A549 (cell line): ENCODE data around the gene SSC5D. TPM values are rescaled to one million over a fixed set of nuclear protein-coding genes. Genes with fewer than 3 reads are reported as not detected.
A peak's percentile ranks its signal among the peaks of the same experiment; 100 is the strongest.

Experiments used
- ATAC-seq, 2 experiments: fragments of 200-7000 bp in 1 of 2; fragments of >200 bp in 1 of 2; cut with Nextera tagmentation in 1 of 2; cut with Tn5 transposase in 1 of 2; 3 replicates each; pipeline versions ENCODE4 v1.8.0 to v1.9.1; 2018 to 2020; ENCODE audit warnings: mild to moderate bottlenecking in 1 of 2, moderate library complexity in 1 of 2
- CTCF ChIA-PET: fragments of 300-600 bp; sonication (Branson Sonifier 250); formaldehyde crosslinking; extraction: SDS; loops from one replicate; lab custom pipeline; 2021; ENCODE audit warnings: antibody characterized with exemption, inconsistent platforms; lab: Yijun Ruan, JAX
- POLR2A ChIA-PET: fragments of 350-600 bp; formaldehyde crosslinking; extraction: SDS; loops from one replicate; lab custom pipeline; 2021; ENCODE audit warnings: antibody characterized with exemption, inconsistent platforms; lab: Yijun Ruan, JAX
- DNase-seq, 2 experiments: peaks; one replicate each; pipeline versions ENCODE4 v3.0.0 to v3.0.0-alpha.2; 2011 to 2016; ENCODE audit warnings: low read depth in 1 of 2, low spot score in 1 of 2
- FAIRE-seq: peaks from 2 replicates; lab custom pipeline; 2011; peaks lifted over from hg19 to GRCh38; lab: Jason Lieb, UNC
- H3K27ac ChIP-seq, 2 experiments: fragments of >200 bp; sonication (Bioruptor Twin); formaldehyde crosslinking; 3 replicates each; pipeline ENCODE4 v1.5.1; 2016 to 2017
- H3K4me1 ChIP-seq: fragments of >200 bp; sonication (Bioruptor Twin); formaldehyde crosslinking; 3 replicates; pipeline ENCODE4 v1.6.1; 2016
- H3K4me2 ChIP-seq: fragments of >200 bp; sonication (Bioruptor Twin); formaldehyde crosslinking; 3 replicates; pipeline ENCODE4 v1.6.1; 2016
- H3K4me3 ChIP-seq: fragments of >200 bp; sonication (Bioruptor Twin); formaldehyde crosslinking; 3 replicates; pipeline ENCODE4 v1.5.1; 2016
- H3K9me3 ChIP-seq: fragments of >200 bp; sonication (Bioruptor Twin); formaldehyde crosslinking; 3 replicates; pipeline ENCODE4 v1.6.1; 2016
- BHLHE40 ChIP-seq: IDR thresholded peaks from 2 replicates; pipeline ENCODE4 v1.6.1; 2012; ENCODE audit warnings: low read depth, low read length, inconsistent platforms
- CBX2 ChIP-seq: fragments of 200-600 bp; sonication (generic); IDR thresholded peaks from 2 replicates; pipeline ENCODE4 v1.6.1; 2016; ENCODE audit warnings: low read depth, mild to moderate bottlenecking, borderline replicate concordance
- CBX8 ChIP-seq: fragments of 200-600 bp; sonication (generic); IDR thresholded peaks from 2 replicates; pipeline ENCODE4 v1.6.1; 2016
- CHD2 ChIP-seq: fragments of 150-350 bp; IDR thresholded peaks from 2 replicates; pipeline ENCODE4 v1.6.1; 2014; ENCODE audit warnings: low read length; ENCODE audit not compliant: partially characterized antibody
- CTCF ChIP-seq: fragments of >200 bp; sonication (Bioruptor Twin); formaldehyde crosslinking; IDR thresholded peaks from 3 replicates; pipeline ENCODE4 v1.5.1; 2016
- EHF ChIP-seq: fragments of 250-450 bp; sonication (Bioruptor Pico); IDR thresholded peaks from 2 replicates; pipeline ENCODE4 v1.5.0; 2020; ENCODE audit warnings: mild to moderate bottlenecking
- ESRRA ChIP-seq: fragments of 150-350 bp; IDR thresholded peaks from 2 replicates; pipeline ENCODE4 v1.6.1; 2014; ENCODE audit warnings: mild to moderate bottlenecking, low read length, borderline replicate concordance
- FOSL2 ChIP-seq, 2 experiments: fragments of 450-650 bp in 1 of 2; fragments of >200 bp in 1 of 2; sonication (Bioruptor Twin) in 1 of 2; formaldehyde crosslinking; IDR thresholded peaks; 2 replicates each; pipeline versions ENCODE4 v1.5.0 to v1.6.1; 2016 to 2020; ENCODE audit warnings: mild to moderate bottlenecking in 1 of 2, moderate library complexity in 1 of 2
- HEYL ChIP-seq: fragments of 250-450 bp; sonication (Bioruptor Pico); IDR thresholded peaks from 2 replicates; pipeline ENCODE4 v1.8.0; 2021; ENCODE audit warnings: mild to moderate bottlenecking, moderate library complexity
- HOXA7 ChIP-seq: fragments of 250-450 bp; sonication (Bioruptor Pico); IDR thresholded peaks from 2 replicates; pipeline ENCODE4 v1.5.0; 2020; ENCODE audit warnings: mild to moderate bottlenecking, moderate library complexity
- HOXB5 ChIP-seq: fragments of 250-450 bp; sonication (Bioruptor Pico); IDR thresholded peaks from 2 replicates; pipeline ENCODE4 v1.5.0; 2020; ENCODE audit warnings: mild to moderate bottlenecking, moderate library complexity
- JUN ChIP-seq, 2 experiments: fragments of >200 bp; sonication (Bioruptor Twin); formaldehyde crosslinking; IDR thresholded peaks; 2 replicates in 1 of 2; 3 replicates in 1 of 2; pipeline ENCODE4 v1.6.1; 2016 to 2017
- NPAS2 ChIP-seq: fragments of 250-450 bp; sonication (Bioruptor Pico); IDR thresholded peaks from 2 replicates; pipeline ENCODE4 v1.8.0; 2022; ENCODE audit warnings: mild to moderate bottlenecking, moderate library complexity, borderline replicate concordance
- REST ChIP-seq: fragments of 200-600 bp; sonication (generic); IDR thresholded peaks from 2 replicates; pipeline ENCODE4 v1.6.1; 2016; ENCODE audit warnings: antibody characterized with exemption, mild to moderate bottlenecking, moderate library complexity
- TFCP2L1 ChIP-seq: fragments of 250-450 bp; sonication (Bioruptor Pico); IDR thresholded peaks from 2 replicates; pipeline ENCODE4 v1.5.0; 2021; ENCODE audit warnings: mild to moderate bottlenecking
- WGBS: methylation state at CpG from one replicate; pipeline ENCODE4 v1.1.6; 2017; ENCODE audit errors: missing lambda C conversion rate; 5-methylcytosine and 5-hydroxymethylcytosine counted together
- polyA plus RNA-seq, 4 experiments: library from polyadenylated mRNA; depleted of rRNA in 3 of 4; stranded (reverse); fragments of >200 nt; fragmentation: RNase III in 1 of 4; extraction: RNeasy Plus Mini Kit Qiagen cat#74134 plus additional on column Dnase treatment in 1 of 4; gene quantifications; 2 replicates in 3 of 4; 3 replicates in 1 of 4; pipeline ENCODE4 v1.2.3, GENCODE V29; 2011 to 2017

SSC5D gene
- polyA plus RNA-seq, 2 of the 4 experiments (the other 2 are of a cell fraction) = 0.22 to 1.5 TPM

GRCh38 chr19:55484593-55485438 lies 3.4 kb upstream of the SSC5D start, which contains the start of gene NAT14 (continued):
- TF ChIP-seq CBX2 = no peak
- TF ChIP-seq HEYL (CRISPR knock-in tag) = no peak
- no peak for TF ChIP-seq ESRRA
- TF ChIP-seq FOSL2 (IDR thresholded peaks at IDR 0.05) = no peak
- TF ChIP-seq FOSL2 (CRISPR knock-in tag; IDR thresholded peaks at IDR 0.05) = peak; percentile 38; the same call in 1 of the 2 replicates
- TF ChIP-seq BHLHE40 = no peak

GRCh38 chr19:55485439-55486011 lies 2.7 kb upstream of the SSC5D start:
- CTCF ChIA-PET = interaction anchor here (0.8 to 17.3 kb wide), 11 partner anchors 10 to 397 kb away, joined by 3 to 219 read pairs (median 6); partner anchors contain the start of genes ZNF628 and ZNF865
- FAIRE-seq = no peak

GRCh38 chr19:55486043-55486970 lies 1.9 kb upstream of the SSC5D start:
- H3K4me1 ChIP-seq = peaks cover 53% of the 10 kb centered on the region
- H3K9me3 ChIP-seq = no peaks in the 10 kb centered on the region
- peak overlapping the region; percentile 75 for H3K4me3 ChIP-seq
- FAIRE-seq (no peak), ATAC-seq (no peak), DNase-seq (no peak)
- peak overlapping the region; percentile 97 for H3K4me2 ChIP-seq
- POLR2A ChIA-PET = interaction anchor here (1.0 to 4.1 kb wide), 4 partner anchors 10 to 120 kb away, joined by 4 to 53 read pairs (median 5); partner anchors contain the start of genes FIZ1, ZNF628 and ZNF865
- 93% methylated on average over 30 of the region's 53 CpGs for WGBS
- H3K27ac ChIP-seq = peak overlapping the region; percentile 89 to 93; a peak in 4 of 6 replicates
- CTCF ChIA-PET = interaction anchor here (0.8 to 17.3 kb wide), 15 partner anchors 9 to 398 kb away, joined by 3 to 219 read pairs (median 5); partner anchors contain the start of genes ZNF628 and ZNF865
- TF ChIP-seq TFCP2L1 (CRISPR knock-in tag) (no peak), REST (no peak), JUN (IDR thresholded peaks at IDR 0.05) (no peak), HOXB5 (CRISPR knock-in tag) (no peak), CBX8 (no peak), CHD2 (no peak), HOXA7 (CRISPR knock-in tag) (no peak), EHF (CRISPR knock-in tag) (no peak), FOSL2 (IDR thresholded peaks at IDR 0.05) (no peak), FOSL2 (CRISPR knock-in tag; IDR thresholded peaks at IDR 0.05) (no peak)

More at GRCh38 chr19:55485439-55486011, 2.7 kb upstream of the SSC5D start:
- peak; percentile 0 to 6; a peak in 3 of 6 replicates for ATAC-seq
- Histone ChIP-seq H3K4me2 (peak overlapping the region; percentile 97), H3K27ac (peak overlapping the region; percentile 89 to 93), H3K9me3 (no peaks in the 10 kb centered on the region), H3K4me3 (peak overlapping the region; percentile 75), H3K4me1 (peaks cover 51% of the 10 kb centered on the region)
- TF ChIP-seq TFCP2L1 (CRISPR knock-in tag) = no peak
- TF ChIP-seq NPAS2 = no peak
- TF ChIP-seq EHF (CRISPR knock-in tag) = no peak
- TF ChIP-seq CTCF = no peak
- no peak for TF ChIP-seq HEYL (CRISPR knock-in tag)
- DNase-seq = no peak
- POLR2A ChIA-PET = interaction anchor here (1.0 to 4.1 kb wide), 8 partner anchors 9 to 398 kb away, joined by 3 to 53 read pairs (median 4); partner anchors contain the start of genes FIZ1, ISOC2, ZNF628 and ZNF865
- 30% methylated on average over 18 of the region's 18 CpGs for WGBS
